HEK293 (cell line): Measurements from ENCODE around the gene CDH12.
A peak's percentile ranks its signal among the peaks of the same experiment; 100 is the strongest.

ENCODE experiments used
- CTCF ChIA-PET: fragments of 350-600 bp; formaldehyde crosslinking; extraction: SDS; loops from one replicate; lab custom pipeline; 2021; ENCODE audit warnings: antibody characterized with exemption; lab: Yijun Ruan, JAX
- POLR2A ChIA-PET: fragments of 300-600 bp; formaldehyde crosslinking; extraction: SDS; loops from one replicate; lab custom pipeline; 2020; ENCODE audit warnings: antibody characterized with exemption, inconsistent platforms; lab: Yijun Ruan, JAX
- H3K27ac ChIP-seq: fragments of 200-500 bp; sonication (Bioruptor generic); 2 replicates; pipeline ENCODE4 v1.5.1; 2014; ENCODE audit warnings: low read depth, low read length, control low read depth, inconsistent platforms; ENCODE audit errors: extremely low read depth
- H3K36me3 ChIP-seq, 2 experiments: fragments of 200-500 bp in 1 of 2; sonication (Bioruptor generic) in 1 of 2; 1 replicate in 1 of 2; 2 replicates in 1 of 2; pipeline ENCODE4 v1.5.1; 2014 to 2017; ENCODE audit warnings: inconsistent platforms in 2 of 2, low read length in 2 of 2; ENCODE audit not compliant: control insufficient read depth in 2 of 2, insufficient read depth in 1 of 2
- H3K4me1 ChIP-seq: fragments of 200-500 bp; sonication (Bioruptor generic); 2 replicates; pipeline ENCODE4 v1.5.1; 2014; ENCODE audit warnings: mild to moderate bottlenecking, low read length, inconsistent platforms; ENCODE audit not compliant: control insufficient read depth, insufficient read depth
- H3K4me3 ChIP-seq: 2 replicates; pipeline ENCODE4 v1.5.1; 2011; ENCODE audit warnings: low read depth, mild to moderate bottlenecking, control low read depth, low read length, moderate library complexity
- H3K9me3 ChIP-seq: fragments of 200-500 bp; sonication (Bioruptor generic); 2 replicates; pipeline ENCODE4 v1.5.1; 2014; ENCODE audit warnings: low read depth, low read length, inconsistent platforms; ENCODE audit not compliant: control insufficient read depth, insufficient read depth
- HOXC10 ChIP-seq: sonication (generic); formaldehyde crosslinking; IDR thresholded peaks from 2 replicates; pipeline ENCODE4 v1.8.1; 2023; ENCODE audit warnings: mild to moderate bottlenecking, missing genetic modification reagents
- KLF10 ChIP-seq: fragments of 450-650 bp; IDR thresholded peaks from 2 replicates; pipeline ENCODE4 v1.5.1; 2018; ENCODE audit warnings: missing biosample characterization, mild to moderate bottlenecking, missing genetic modification characterization
- REPIN1 ChIP-seq: fragments of 450-650 bp; formaldehyde crosslinking; IDR thresholded peaks from 2 replicates; pipeline ENCODE4 v1.5.1; 2017; ENCODE audit warnings: missing biosample characterization, missing genetic modification characterization, low read depth
- SALL2 ChIP-seq: fragments of 450-650 bp; formaldehyde crosslinking; IDR thresholded peaks from 2 replicates; pipeline ENCODE4 v1.5.0; 2017; ENCODE audit warnings: missing biosample characterization, mild to moderate bottlenecking, missing genetic modification characterization, borderline replicate concordance
- SP7 ChIP-seq: fragments of 450-650 bp; formaldehyde crosslinking; IDR thresholded peaks from 2 replicates; pipeline ENCODE4 v1.5.1; 2016; ENCODE audit warnings: missing biosample characterization, missing genetic modification characterization
- ZBTB17 ChIP-seq: fragments of 450-650 bp; formaldehyde crosslinking; IDR thresholded peaks from 2 replicates; pipeline ENCODE4 v1.5.1; 2016; ENCODE audit warnings: missing biosample characterization, missing genetic modification characterization
- ZFP41 ChIP-seq: fragments of 450-650 bp; formaldehyde crosslinking; IDR thresholded peaks from 2 replicates; pipeline ENCODE4 v1.5.1; 2016; ENCODE audit warnings: missing biosample characterization, missing genetic modification characterization, borderline replicate concordance
- ZNF112 ChIP-seq: fragments of 450-650 bp; formaldehyde crosslinking; IDR thresholded peaks from 2 replicates; pipeline ENCODE4 v1.5.0; 2017; ENCODE audit warnings: missing biosample characterization, missing genetic modification characterization
- ZNF169 ChIP-seq: fragments of 450-650 bp; formaldehyde crosslinking; IDR thresholded peaks from 2 replicates; pipeline ENCODE4 v1.5.1; 2016; ENCODE audit warnings: missing biosample characterization, missing genetic modification characterization
- ZNF174 ChIP-seq: fragments of 450-650 bp; formaldehyde crosslinking; IDR thresholded peaks from 2 replicates; pipeline ENCODE4 v1.5.0; 2017; ENCODE audit warnings: missing biosample characterization, mild to moderate bottlenecking, missing genetic modification characterization
- ZNF211 ChIP-seq: fragments of 450-650 bp; formaldehyde crosslinking; IDR thresholded peaks from 2 replicates; pipeline ENCODE4 v1.5.1; 2016; ENCODE audit warnings: low read depth, missing biosample characterization, missing genetic modification characterization
- ZNF221 ChIP-seq: fragments of 450-650 bp; formaldehyde crosslinking; IDR thresholded peaks from 2 replicates; pipeline ENCODE4 v1.5.1; 2017; ENCODE audit warnings: missing biosample characterization, missing genetic modification characterization, borderline replicate concordance
- ZNF248 ChIP-seq: fragments of 450-650 bp; formaldehyde crosslinking; IDR thresholded peaks from 2 replicates; pipeline ENCODE4 v1.5.1; 2017; ENCODE audit warnings: missing biosample characterization, missing genetic modification characterization
- ZNF37A ChIP-seq: fragments of 450-650 bp; IDR thresholded peaks from 2 replicates; pipeline ENCODE4 v1.5.1; 2018; ENCODE audit warnings: missing biosample characterization, missing genetic modification characterization
- ZNF391 ChIP-seq: fragments of 450-650 bp; formaldehyde crosslinking; IDR thresholded peaks from 2 replicates; pipeline ENCODE4 v1.5.1; 2016; ENCODE audit warnings: low read depth, missing biosample characterization, missing genetic modification characterization, borderline replicate concordance
- ZNF423 ChIP-seq: fragments of 450-650 bp; formaldehyde crosslinking; IDR thresholded peaks from 2 replicates; pipeline ENCODE4 v1.5.1; 2016; ENCODE audit warnings: missing biosample characterization, missing genetic modification characterization
- ZNF585B ChIP-seq: fragments of 450-650 bp; formaldehyde crosslinking; IDR thresholded peaks from 2 replicates; pipeline ENCODE4 v1.5.1; 2016; ENCODE audit warnings: missing biosample characterization, missing genetic modification characterization
- ZNF654 ChIP-seq: fragments of 450-650 bp; formaldehyde crosslinking; IDR thresholded peaks from 2 replicates; pipeline ENCODE4 v1.5.1; 2016; ENCODE audit warnings: low read depth, missing biosample characterization, missing genetic modification characterization
- TF ChIP-seq, protein P1 (sequence below): fragments of 450-650 bp; formaldehyde crosslinking; IDR thresholded peaks from 2 replicates; pipeline ENCODE4; 2016; ENCODE audit warnings: missing biosample characterization, missing genetic modification characterization
- TF ChIP-seq, protein P2 (sequence below): fragments of 450-650 bp; formaldehyde crosslinking; IDR thresholded peaks from 2 replicates; pipeline ENCODE4 v1.5.1; 2017; ENCODE audit warnings: missing biosample characterization, missing genetic modification characterization
- TF ChIP-seq, protein P3 (sequence below): fragments of 450-650 bp; IDR thresholded peaks from 2 replicates; pipeline ENCODE4 v1.5.1; 2018; ENCODE audit warnings: missing biosample characterization, mild to moderate bottlenecking, missing genetic modification characterization
- TF ChIP-seq, protein P4 (sequence below): fragments of 450-650 bp; formaldehyde crosslinking; IDR thresholded peaks from 2 replicates; pipeline ENCODE4 v1.5.1; 2017; ENCODE audit warnings: missing biosample characterization, mild to moderate bottlenecking, missing genetic modification characterization, moderate library complexity
- TF ChIP-seq, protein P5 (sequence below): fragments of 450-650 bp; formaldehyde crosslinking; IDR thresholded peaks from 2 replicates; pipeline ENCODE4 v1.5.1; 2016; ENCODE audit warnings: missing biosample characterization, missing genetic modification characterization

The CDH12 gene

DNA sequence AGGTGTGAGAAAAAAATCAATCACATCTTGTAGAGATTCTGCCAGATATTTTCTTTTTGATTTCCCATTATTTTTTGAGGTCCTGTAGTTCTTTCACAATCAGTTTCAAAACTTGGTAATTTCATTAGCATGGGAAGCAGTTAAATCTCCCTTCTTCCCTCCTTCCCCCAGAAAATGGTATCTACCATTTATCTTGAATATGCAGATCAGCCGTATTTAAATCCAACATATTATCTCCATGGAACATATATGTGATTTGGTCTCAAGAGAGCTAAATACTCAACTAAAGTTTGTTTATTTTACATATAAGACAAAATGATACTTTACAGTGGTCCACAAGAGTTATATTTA lies 1034.8 kb downstream of the CDH12 start:
- H3K27ac ChIP-seq, result no peak overlapping the region
- no peaks in the 10 kb centered on the region for H3K4me1 ChIP-seq
- TF ChIP-seq, protein P1, sequence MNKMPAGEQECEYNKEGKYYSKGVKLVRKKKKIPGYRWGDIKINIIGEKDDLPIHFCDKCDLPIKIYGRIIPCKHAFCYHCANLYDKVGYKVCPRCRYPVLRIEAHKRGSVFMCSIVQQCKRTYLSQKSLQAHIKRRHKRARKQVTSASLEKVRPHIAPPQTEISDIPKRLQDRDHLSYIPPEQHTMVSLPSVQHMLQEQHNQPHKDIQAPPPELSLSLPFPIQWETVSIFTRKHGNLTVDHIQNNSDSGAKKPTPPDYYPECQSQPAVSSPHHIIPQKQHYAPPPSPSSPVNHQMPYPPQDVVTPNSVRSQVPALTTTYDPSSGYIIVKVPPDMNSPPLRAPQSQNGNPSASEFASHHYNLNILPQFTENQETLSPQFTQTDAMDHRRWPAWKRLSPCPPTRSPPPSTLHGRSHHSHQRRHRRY (tag by site-specific recombination), result no peak
- TF ChIP-seq SALL2 (tag by site-specific recombination) (no peak), ZNF211 (tag by site-specific recombination) (no peak), SP7 (tag by site-specific recombination) (no peak), ZNF391 (tag by site-specific recombination) (no peak), ZNF112 (tag by site-specific recombination) (no peak), REPIN1 (tag by site-specific recombination) (no peak), ZBTB17 (tag by site-specific recombination) (no peak), ZNF169 (no peak), ZNF37A (tag by site-specific recombination) (no peak), HOXC10 (CRISPR knock-in tag) (no peak), ZNF585B (tag by site-specific recombination) (no peak)
- TF ChIP-seq, protein P2, sequence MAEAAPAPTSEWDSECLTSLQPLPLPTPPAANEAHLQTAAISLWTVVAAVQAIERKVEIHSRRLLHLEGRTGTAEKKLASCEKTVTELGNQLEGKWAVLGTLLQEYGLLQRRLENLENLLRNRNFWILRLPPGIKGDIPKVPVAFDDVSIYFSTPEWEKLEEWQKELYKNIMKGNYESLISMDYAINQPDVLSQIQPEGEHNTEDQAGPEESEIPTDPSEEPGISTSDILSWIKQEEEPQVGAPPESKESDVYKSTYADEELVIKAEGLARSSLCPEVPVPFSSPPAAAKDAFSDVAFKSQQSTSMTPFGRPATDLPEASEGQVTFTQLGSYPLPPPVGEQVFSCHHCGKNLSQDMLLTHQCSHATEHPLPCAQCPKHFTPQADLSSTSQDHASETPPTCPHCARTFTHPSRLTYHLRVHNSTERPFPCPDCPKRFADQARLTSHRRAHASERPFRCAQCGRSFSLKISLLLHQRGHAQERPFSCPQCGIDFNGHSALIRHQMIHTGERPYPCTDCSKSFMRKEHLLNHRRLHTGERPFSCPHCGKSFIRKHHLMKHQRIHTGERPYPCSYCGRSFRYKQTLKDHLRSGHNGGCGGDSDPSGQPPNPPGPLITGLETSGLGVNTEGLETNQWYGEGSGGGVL (tag by site-specific recombination), result no peak
- TF ChIP-seq, protein P3, sequence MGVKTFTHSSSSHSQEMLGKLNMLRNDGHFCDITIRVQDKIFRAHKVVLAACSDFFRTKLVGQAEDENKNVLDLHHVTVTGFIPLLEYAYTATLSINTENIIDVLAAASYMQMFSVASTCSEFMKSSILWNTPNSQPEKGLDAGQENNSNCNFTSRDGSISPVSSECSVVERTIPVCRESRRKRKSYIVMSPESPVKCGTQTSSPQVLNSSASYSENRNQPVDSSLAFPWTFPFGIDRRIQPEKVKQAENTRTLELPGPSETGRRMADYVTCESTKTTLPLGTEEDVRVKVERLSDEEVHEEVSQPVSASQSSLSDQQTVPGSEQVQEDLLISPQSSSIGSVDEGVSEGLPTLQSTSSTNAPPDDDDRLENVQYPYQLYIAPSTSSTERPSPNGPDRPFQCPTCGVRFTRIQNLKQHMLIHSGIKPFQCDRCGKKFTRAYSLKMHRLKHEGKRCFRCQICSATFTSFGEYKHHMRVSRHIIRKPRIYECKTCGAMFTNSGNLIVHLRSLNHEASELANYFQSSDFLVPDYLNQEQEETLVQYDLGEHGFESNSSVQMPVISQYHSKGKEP, result no peak
- POLR2A ChIA-PET, result no interaction called here
- H3K36me3 ChIP-seq, result no peaks in the 10 kb centered on the region
- CTCF ChIA-PET, result no interaction called here
- no peak overlapping the region for H3K4me3 ChIP-seq
- H3K9me3 ChIP-seq, result no peaks in the 10 kb centered on the region

DNA sequence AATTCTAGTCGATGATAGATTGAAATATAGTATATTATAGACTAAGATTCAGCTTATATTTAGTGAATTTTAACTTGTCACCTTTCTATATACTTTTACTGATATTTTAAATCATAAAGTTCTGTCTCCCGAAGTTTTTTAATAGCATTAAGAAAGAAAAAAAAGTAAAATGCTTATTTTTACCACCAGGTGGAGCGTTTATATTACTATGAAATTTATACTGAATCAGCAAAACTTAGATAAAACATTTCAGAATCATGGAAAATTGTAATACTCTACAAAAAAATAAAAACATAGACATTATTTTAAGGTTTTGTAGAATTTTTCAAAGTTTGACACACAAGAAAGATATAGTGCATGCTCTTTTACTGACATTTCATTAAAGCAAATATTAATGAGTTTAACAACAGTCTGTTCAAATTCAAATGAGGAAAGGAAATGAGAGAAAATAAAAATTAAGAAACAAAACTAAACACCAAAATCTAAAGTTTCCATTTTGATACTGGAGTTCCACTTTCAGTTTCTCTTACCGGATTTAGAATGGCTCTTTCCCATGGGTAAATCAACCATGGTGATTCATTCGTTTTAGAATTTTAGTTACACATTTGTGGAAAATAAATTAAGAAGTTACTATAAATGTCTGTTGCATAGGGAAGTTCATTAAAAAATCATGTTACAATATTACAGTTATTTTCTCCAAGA lies 1035.3 kb downstream of the CDH12 start:
- ChIA-PET POLR2A (no interaction called here), CTCF (no interaction called here)
- H3K4me3 ChIP-seq, result no peak overlapping the region
- H3K36me3 ChIP-seq, result no peaks in the 10 kb centered on the region
- peak; percentile 38 for TF ChIP-seq ZNF654 (tag by site-specific recombination)
- no peak for TF ChIP-seq ZNF423 (tag by site-specific recombination)
- TF ChIP-seq, all 188 proteins: peak for 1
- H3K9me3 ChIP-seq, result no peaks in the 10 kb centered on the region
- H3K4me1 ChIP-seq, result no peaks in the 10 kb centered on the region
- H3K27ac ChIP-seq, result no peak overlapping the region

DNA sequence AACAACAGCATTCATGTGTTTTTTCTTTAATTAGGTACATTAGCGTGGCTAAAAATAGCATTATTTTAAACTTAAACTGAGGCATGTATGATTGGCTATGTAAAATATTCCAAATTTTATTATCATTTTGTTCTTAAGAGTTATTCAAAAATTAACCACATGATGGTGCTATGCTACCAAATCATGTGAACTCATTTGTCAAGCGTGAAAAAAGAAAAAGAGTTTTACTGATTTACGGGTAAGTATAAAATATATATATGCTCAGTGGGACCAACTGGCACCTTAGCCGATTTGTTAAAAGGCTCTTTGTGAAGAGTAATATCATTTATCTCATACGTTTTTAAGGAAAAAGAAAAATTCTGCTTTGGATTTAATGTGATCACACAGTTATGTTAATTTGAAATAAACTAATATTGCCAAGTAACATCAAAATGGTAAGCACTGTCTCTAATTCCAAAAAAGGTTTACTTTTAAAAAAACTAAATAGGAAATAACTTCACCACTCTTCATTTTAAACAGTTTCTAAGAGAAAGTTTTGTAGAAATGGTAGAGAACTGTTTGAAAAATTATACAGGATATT lies 1042.3 kb downstream of the CDH12 start:
- Histone ChIP-seq H3K4me1 (no peaks in the 10 kb centered on the region), H3K36me3 (no peaks in the 10 kb centered on the region), H3K4me3 (no peak overlapping the region), H3K27ac (no peak overlapping the region), H3K9me3 (no peaks in the 10 kb centered on the region)
- ChIA-PET POLR2A (no interaction called here), CTCF (interaction anchor here (0.7 kb wide), 1 partner anchor 21 kb away, joined by 4 read pairs; no protein-coding TSS in a partner anchor)
- no peak for TF ChIP-seq ZFP41 (tag by site-specific recombination)
- TF ChIP-seq, protein P4, sequence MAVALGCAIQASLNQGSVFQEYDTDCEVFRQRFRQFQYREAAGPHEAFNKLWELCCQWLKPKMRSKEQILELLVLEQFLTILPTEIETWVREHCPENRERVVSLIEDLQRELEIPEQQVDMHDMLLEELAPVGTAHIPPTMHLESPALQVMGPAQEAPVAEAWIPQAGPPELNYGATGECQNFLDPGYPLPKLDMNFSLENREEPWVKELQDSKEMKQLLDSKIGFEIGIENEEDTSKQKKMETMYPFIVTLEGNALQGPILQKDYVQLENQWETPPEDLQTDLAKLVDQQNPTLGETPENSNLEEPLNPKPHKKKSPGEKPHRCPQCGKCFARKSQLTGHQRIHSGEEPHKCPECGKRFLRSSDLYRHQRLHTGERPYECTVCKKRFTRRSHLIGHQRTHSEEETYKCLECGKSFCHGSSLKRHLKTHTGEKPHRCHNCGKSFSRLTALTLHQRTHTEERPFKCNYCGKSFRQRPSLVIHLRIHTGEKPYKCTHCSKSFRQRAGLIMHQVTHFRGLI (tag by site-specific recombination), result no peak
- TF ChIP-seq ZNF654 (tag by site-specific recombination), result peak; percentile 60
- TF ChIP-seq KLF10 (tag by site-specific recombination), result no peak
- TF ChIP-seq ZNF112 (tag by site-specific recombination), result no peak
- no peak for TF ChIP-seq ZNF248 (tag by site-specific recombination)
- TF ChIP-seq, protein P5, sequence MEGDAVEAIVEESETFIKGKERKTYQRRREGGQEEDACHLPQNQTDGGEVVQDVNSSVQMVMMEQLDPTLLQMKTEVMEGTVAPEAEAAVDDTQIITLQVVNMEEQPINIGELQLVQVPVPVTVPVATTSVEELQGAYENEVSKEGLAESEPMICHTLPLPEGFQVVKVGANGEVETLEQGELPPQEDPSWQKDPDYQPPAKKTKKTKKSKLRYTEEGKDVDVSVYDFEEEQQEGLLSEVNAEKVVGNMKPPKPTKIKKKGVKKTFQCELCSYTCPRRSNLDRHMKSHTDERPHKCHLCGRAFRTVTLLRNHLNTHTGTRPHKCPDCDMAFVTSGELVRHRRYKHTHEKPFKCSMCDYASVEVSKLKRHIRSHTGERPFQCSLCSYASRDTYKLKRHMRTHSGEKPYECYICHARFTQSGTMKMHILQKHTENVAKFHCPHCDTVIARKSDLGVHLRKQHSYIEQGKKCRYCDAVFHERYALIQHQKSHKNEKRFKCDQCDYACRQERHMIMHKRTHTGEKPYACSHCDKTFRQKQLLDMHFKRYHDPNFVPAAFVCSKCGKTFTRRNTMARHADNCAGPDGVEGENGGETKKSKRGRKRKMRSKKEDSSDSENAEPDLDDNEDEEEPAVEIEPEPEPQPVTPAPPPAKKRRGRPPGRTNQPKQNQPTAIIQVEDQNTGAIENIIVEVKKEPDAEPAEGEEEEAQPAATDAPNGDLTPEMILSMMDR (tag by site-specific recombination), result 0 out of 2 replicates have a peak, but pooled peaks have one; percentile 16
- no peak for TF ChIP-seq ZNF174 (tag by site-specific recombination)
- TF ChIP-seq ZNF221, result no peak
